CD8-positive, alpha-beta memory T cell (primary cell): ENCODE measurements around the gene CCNB2. TPM values are rescaled to one million over a fixed set of nuclear protein-coding genes. Genes with fewer than 3 reads are reported as not detected.
"Not testable (repeated sequence)": the region's sequence is repeated elsewhere in the genome, so short reads cannot be mapped to it uniquely, and the experiment has no call there.

Experiments used
- CTCF ChIA-PET: fragments of 350-600 bp; sonication (Branson Sonifier 250); formaldehyde crosslinking; loops from one replicate; lab custom pipeline; 2021; ENCODE audit warnings: antibody characterized with exemption; lab: Charles Lee
- POLR2A ChIA-PET: fragments of 350-600 bp; sonication (Branson Sonifier 250); formaldehyde crosslinking; loops from one replicate; lab custom pipeline; 2021; ENCODE audit warnings: antibody characterized with exemption; lab: Charles Lee
- DNase-seq, 5 donors: peaks; one replicate each; pipeline versions ENCODE4 v3.0.0 to v3.0.0-alpha.2; 2020 to 2022; ENCODE audit warnings: mixed read lengths in 1 of 5
- H3K27ac ChIP-seq: one replicate; pipeline ENCODE4 v1.7.0; 2013; ENCODE audit warnings: low read depth, mild to moderate bottlenecking, low read length, moderate library complexity
- H3K27me3 ChIP-seq: 2 replicates; pipeline ENCODE4 v1.7.0; 2013; ENCODE audit warnings: low read length, mild to moderate bottlenecking; ENCODE audit not compliant: insufficient read depth, poor library complexity, severe bottlenecking
- H3K36me3 ChIP-seq: 2 replicates; pipeline ENCODE4 v1.7.0; 2013; ENCODE audit warnings: mild to moderate bottlenecking, low read length, moderate library complexity; ENCODE audit not compliant: insufficient read depth
- H3K4me1 ChIP-seq: 2 replicates; pipeline ENCODE4 v1.7.0; 2013; ENCODE audit warnings: mild to moderate bottlenecking, low read length, moderate library complexity; ENCODE audit not compliant: insufficient read depth
- H3K4me3 ChIP-seq: 2 replicates; pipeline ENCODE4 v1.7.0; 2013; ENCODE audit warnings: mild to moderate bottlenecking, low read length
- H3K9me3 ChIP-seq: 2 replicates; pipeline ENCODE4 v1.7.0; 2013; ENCODE audit warnings: mild to moderate bottlenecking, low read length
- H3K27ac Mint-ChIP-seq, 8 donors: one replicate each; pipeline ENCODE4 v1.8.0; 2020 to 2021; ENCODE audit warnings: mixed read lengths in 8 of 8, mild to moderate bottlenecking in 6 of 8, inconsistent platforms in 3 of 8, moderate library complexity in 3 of 8
- H3K27me3 Mint-ChIP-seq, 2 donors: one replicate each; pipeline ENCODE4 v1.8.0; 2020 to 2021; ENCODE audit warnings: mixed read lengths in 2 of 2, mild to moderate bottlenecking in 1 of 2, moderate library complexity in 1 of 2
- H3K36me3 Mint-ChIP-seq, 3 donors: one replicate each; pipeline ENCODE4 v1.8.0; 2020 to 2021; ENCODE audit warnings: mixed read lengths in 3 of 3, inconsistent platforms in 1 of 3, mild to moderate bottlenecking in 1 of 3
- H3K4me1 Mint-ChIP-seq, 3 donors: one replicate each; pipeline ENCODE4 v1.8.0; 2020 to 2021; ENCODE audit warnings: mixed read lengths in 3 of 3, inconsistent platforms in 1 of 3, mild to moderate bottlenecking in 1 of 3
- H3K4me3 Mint-ChIP-seq, 7 donors: one replicate each; pipeline ENCODE4 v1.8.0; 2020 to 2021; ENCODE audit warnings: mixed read lengths in 7 of 7, mild to moderate bottlenecking in 6 of 7, moderate library complexity in 4 of 7, inconsistent platforms in 2 of 7
- H3K9me3 Mint-ChIP-seq, 5 donors: one replicate each; pipeline ENCODE4 v1.8.0; 2020 to 2022; ENCODE audit warnings: mixed read lengths in 5 of 5, mild to moderate bottlenecking in 3 of 5, moderate library complexity in 2 of 5, inconsistent platforms in 1 of 5
- polyA plus RNA-seq: library from polyadenylated mRNA; unstranded; fragments of 300-500 nt; fragmentation: Illumina TruSeq; gene quantifications from one replicate; pipeline ENCODE4 v1.2.3, GENCODE V29; 2021
- total RNA-seq, 2 experiments: library from RNA; stranded (reverse); gene quantifications; one replicate each; pipeline ENCODE4 v1.2.3, GENCODE V29; 2021

Gene CCNB2
- total and polyA plus RNA-seq, 3 experiments from 2014 or later = 0.51 to 30.3 (median 28.2) TPM

GRCh38 chr15:59119625-59120024 lies 14.7 kb downstream of the CCNB2 start:
- ChIA-PET POLR2A (no interaction called here), CTCF (no interaction called here)
- Mint-ChIP-seq H3K27me3 (no peaks in the 10 kb centered on the region), H3K9me3 (no peaks in the 10 kb centered on the region), H3K4me3 (no peak overlapping the region), H3K4me1 (peaks cover 0 to 5% (median 0%) of the 10 kb centered on the region in 3 donors), H3K27ac (no peak overlapping the region), H3K36me3 (no peaks in the 10 kb centered on the region)
- no peak for DNase-seq
- Histone ChIP-seq H3K4me3 (no peak overlapping the region), H3K4me1 (no peaks in the 10 kb centered on the region), H3K27me3 (no peaks in the 10 kb centered on the region), H3K36me3 (no peaks in the 10 kb centered on the region), H3K9me3 (no peaks in the 10 kb centered on the region), H3K27ac (no peak overlapping the region)

DNA sequence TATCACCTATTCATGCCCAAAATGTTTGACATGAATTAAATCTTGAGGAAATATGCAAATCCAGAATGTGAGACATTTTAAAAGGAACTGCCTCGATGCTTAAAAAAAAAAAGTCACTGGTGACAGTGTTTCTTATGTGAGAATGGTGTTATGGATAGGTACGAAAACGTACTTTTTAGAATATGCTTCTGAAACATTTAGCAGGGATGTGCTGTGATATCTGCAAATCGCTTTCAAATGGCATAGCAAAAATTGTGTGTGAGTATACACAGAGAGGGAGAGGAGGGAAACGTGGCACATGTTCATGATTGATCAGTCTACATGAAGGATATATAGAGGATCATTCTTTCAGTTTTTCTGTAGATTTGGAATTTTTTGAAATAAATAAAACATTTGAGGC lies 16.0 kb downstream of the CCNB2 start:
- Mint-ChIP-seq H3K4me1 (peaks cover 0 to 5% (median 0%) of the 10 kb centered on the region in 3 donors), H3K27ac (no peak overlapping the region), H3K27me3 (no peaks in the 10 kb centered on the region), H3K9me3 (no peaks in the 10 kb centered on the region), H3K4me3 (no peak overlapping the region), H3K36me3 (no peaks in the 10 kb centered on the region)
- ChIA-PET CTCF (no interaction called here), POLR2A (no interaction called here)
- H3K4me1 ChIP-seq = no peaks in the 10 kb centered on the region
- H3K27me3 ChIP-seq = no peaks in the 10 kb centered on the region
- no peaks in the 10 kb centered on the region for H3K9me3 ChIP-seq
- H3K27ac ChIP-seq = no peak overlapping the region
- DNase-seq = no peak
- no peaks in the 10 kb centered on the region for H3K36me3 ChIP-seq
- H3K4me3 ChIP-seq = no peak overlapping the region

- no peak overlapping the region for H3K4me3 Mint-ChIP-seq
- Histone ChIP-seq H3K9me3 (no peaks in the 10 kb centered on the region), H3K36me3 (no peaks in the 10 kb centered on the region), H3K27ac (no peak overlapping the region), H3K4me3 (no peak overlapping the region), H3K27me3 (no peaks in the 10 kb centered on the region), H3K4me1 (no peaks in the 10 kb centered on the region)
- H3K9me3 Mint-ChIP-seq = no peaks in the 10 kb centered on the region
- no peak overlapping the region for H3K27ac Mint-ChIP-seq
- peaks cover 0 to 5% (median 0%) of the 10 kb centered on the region in 3 donors for H3K4me1 Mint-ChIP-seq
- DNase-seq = no peak
- H3K27me3 Mint-ChIP-seq = no peaks in the 10 kb centered on the region
- CTCF ChIA-PET = no interaction called here
- peaks cover 0 to 5% (median 0%) of the 10 kb centered on the region in 3 donors for H3K36me3 Mint-ChIP-seq
- POLR2A ChIA-PET = no interaction called here
Measured at GRCh38 chr15:59124261-59124660, 19.3 kb downstream of the CCNB2 start.

GRCh38 chr15:59125683-59126082 lies 20.7 kb downstream of the CCNB2 start:
- H3K36me3 ChIP-seq, H3K27ac Mint-ChIP-seq, H3K4me3 ChIP-seq, H3K9me3 Mint-ChIP-seq, H3K36me3 Mint-ChIP-seq, H3K4me1 Mint-ChIP-seq, H3K4me1 ChIP-seq, H3K27ac ChIP-seq, DNase-seq, CTCF ChIA-PET, POLR2A ChIA-PET, H3K27me3 Mint-ChIP-seq, H3K27me3 ChIP-seq, H3K4me3 Mint-ChIP-seq, H3K9me3 ChIP-seq: not testable (repeated sequence)

DNA sequence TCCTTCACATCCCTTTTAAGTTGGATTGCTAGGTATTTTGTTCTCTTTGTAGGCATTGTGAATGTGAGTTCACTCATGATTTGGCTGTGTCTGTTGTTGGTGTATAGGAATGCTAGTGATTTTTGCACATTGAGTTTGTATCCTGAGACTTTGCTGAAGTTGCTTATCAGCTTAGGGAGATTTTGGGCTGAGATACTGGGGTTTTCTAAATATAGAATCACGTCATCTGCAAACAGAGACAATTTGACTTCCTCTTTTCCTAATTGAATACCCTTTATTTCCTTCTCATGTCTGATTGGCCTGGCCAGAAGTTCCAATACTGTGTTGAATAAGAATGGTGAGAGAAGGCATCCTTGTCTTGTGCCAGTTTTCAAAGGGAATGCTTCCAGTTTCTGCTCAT lies 22.3 kb downstream of the CCNB2 start:
- POLR2A ChIA-PET, H3K27ac Mint-ChIP-seq, H3K4me3 Mint-ChIP-seq, H3K9me3 Mint-ChIP-seq, H3K4me3 ChIP-seq, H3K36me3 Mint-ChIP-seq, H3K4me1 Mint-ChIP-seq, H3K4me1 ChIP-seq, H3K36me3 ChIP-seq, H3K27me3 ChIP-seq, DNase-seq, H3K9me3 ChIP-seq, H3K27me3 Mint-ChIP-seq, CTCF ChIA-PET, H3K27ac ChIP-seq: not testable (repeated sequence)

- no peaks in the 10 kb centered on the region for H3K4me1 ChIP-seq
- no peaks in the 10 kb centered on the region for H3K36me3 ChIP-seq
- peaks cover 0 to 4% (median 0%) of the 10 kb centered on the region in 5 donors for H3K9me3 Mint-ChIP-seq
- DNase-seq = no peak
- peaks cover 0 to 7% (median 5%) of the 10 kb centered on the region in 3 donors for H3K36me3 Mint-ChIP-seq
- no peaks in the 10 kb centered on the region for H3K27me3 Mint-ChIP-seq
- POLR2A ChIA-PET = no interaction called here
- H3K4me3 Mint-ChIP-seq = no peak overlapping the region
- CTCF ChIA-PET = no interaction called here
- H3K27me3 ChIP-seq = no peaks in the 10 kb centered on the region
- H3K4me3 ChIP-seq = no peak overlapping the region
- no peaks in the 10 kb centered on the region for H3K4me1 Mint-ChIP-seq
- no peaks in the 10 kb centered on the region for H3K9me3 ChIP-seq
- no peak overlapping the region for H3K27ac ChIP-seq
- no peak overlapping the region for H3K27ac Mint-ChIP-seq
Measured at GRCh38 chr15:59131456-59131855, 26.5 kb downstream of the CCNB2 start.

GRCh38 chr15:59131969-59132562 lies 27.1 kb downstream of the CCNB2 start:
- CTCF ChIA-PET = interaction anchor here (0.6 to 0.9 kb wide), 2 partner anchors 24 to 26 kb away, joined by 3 read pairs; no protein-coding TSS in a partner anchor
- H3K27ac ChIP-seq = no peak overlapping the region
- H3K4me3 Mint-ChIP-seq = no peak overlapping the region
- H3K4me3 ChIP-seq = no peak overlapping the region
- peaks cover 0 to 4% (median 0%) of the 10 kb centered on the region in 5 donors for H3K9me3 Mint-ChIP-seq
- no peak for DNase-seq
- POLR2A ChIA-PET = no interaction called here
- H3K27me3 ChIP-seq = no peaks in the 10 kb centered on the region
- no peaks in the 10 kb centered on the region for H3K27me3 Mint-ChIP-seq
- no peaks in the 10 kb centered on the region for H3K36me3 ChIP-seq
- H3K9me3 ChIP-seq = no peaks in the 10 kb centered on the region
- peaks cover 0 to 7% (median 5%) of the 10 kb centered on the region in 3 donors for H3K36me3 Mint-ChIP-seq
- no peak overlapping the region for H3K27ac Mint-ChIP-seq
- no peaks in the 10 kb centered on the region for H3K4me1 ChIP-seq
- no peaks in the 10 kb centered on the region for H3K4me1 Mint-ChIP-seq

- Histone ChIP-seq H3K36me3 (no peaks in the 10 kb centered on the region), H3K4me1 (no peaks in the 10 kb centered on the region), H3K9me3 (no peaks in the 10 kb centered on the region), H3K27me3 (no peaks in the 10 kb centered on the region), H3K4me3 (no peak overlapping the region), H3K27ac (no peak overlapping the region)
- Mint-ChIP-seq H3K4me1 (peaks cover 5 to 7% (median 6%) of the 10 kb centered on the region in 3 donors), H3K9me3 (peaks cover 0 to 4% (median 0%) of the 10 kb centered on the region in 5 donors), H3K27me3 (no peaks in the 10 kb centered on the region), H3K4me3 (no peak overlapping the region), H3K36me3 (peaks cover 0 to 7% (median under 1%) of the 10 kb centered on the region in 3 donors), H3K27ac (no peak overlapping the region)
- ChIA-PET CTCF (no interaction called here), POLR2A (no interaction called here)
- DNase-seq = no peak
Measured at GRCh38 chr15:59133929-59134427, 29.0 kb downstream of the CCNB2 start.
